Activated effector memory CD4-positive, alpha-beta T cell treated with Interleukin-2 at 50 U/mL for 16 hours (primary cell): Measurements from ENCODE around the gene PLPPR1.
"Not testable (repeated sequence)": the region's sequence is repeated elsewhere in the genome, so short reads cannot be mapped to it uniquely, and the experiment has no call there.

Source experiments
- DNase-seq: peaks from one replicate; pipeline ENCODE4 v3.0.0-alpha.2; 2020

PLPPR1 gene

GRCh38 chr9:101226161-101226560, 197.6 kb downstream of the PLPPR1 start:
- no peak for DNase-seq

- DNase-seq = no peak
Observed at GRCh38 chr9:101226803-101227202, 198.3 kb downstream of the PLPPR1 start.

- DNase-seq = no peak
Observed at GRCh38 chr9:101229606-101230005, 201.1 kb downstream of the PLPPR1 start.

GRCh38 chr9:101232405-101232977, 204.0 kb downstream of the PLPPR1 start:
- no peak for DNase-seq

- no peak for DNase-seq
Observed at GRCh38 chr9:101235105-101235866, 206.8 kb downstream of the PLPPR1 start.

GRCh38 chr9:101242651-101243050, 214.1 kb downstream of the PLPPR1 start:
- DNase-seq = no peak

GRCh38 chr9:101246691-101247090, 218.2 kb downstream of the PLPPR1 start:
- DNase-seq = no peak

GRCh38 chr9:101247297-101247696, 218.8 kb downstream of the PLPPR1 start:
- no peak for DNase-seq

GRCh38 chr9:101254733-101255433, 226.4 kb downstream of the PLPPR1 start:
- DNase-seq = no peak

- no peak for DNase-seq
Observed at GRCh38 chr9:101264727-101265126, 236.2 kb downstream of the PLPPR1 start.

- no peak for DNase-seq
Observed at GRCh38 chr9:101265261-101265660, 236.7 kb downstream of the PLPPR1 start.

GRCh38 chr9:101268426-101268825, 239.9 kb downstream of the PLPPR1 start:
- DNase-seq = no peak

- DNase-seq = no peak
Observed at GRCh38 chr9:101269591-101270283, 241.2 kb downstream of the PLPPR1 start.

- DNase-seq = no peak
Observed at GRCh38 chr9:101270302-101270701, 241.8 kb downstream of the PLPPR1 start.

- DNase-seq = no peak
Observed at GRCh38 chr9:101271102-101271501, 242.6 kb downstream of the PLPPR1 start.

GRCh38 chr9:101274971-101275768, 246.6 kb downstream of the PLPPR1 start:
- DNase-seq = no peak

- no peak for DNase-seq
Observed at GRCh38 chr9:101275769-101276250, 247.3 kb downstream of the PLPPR1 start.

- DNase-seq = not testable (repeated sequence)
Observed at GRCh38 chr9:101291043-101291442, 262.5 kb downstream of the PLPPR1 start.

- no peak for DNase-seq
Observed at GRCh38 chr9:101299901-101300300, 271.4 kb downstream of the PLPPR1 start.

GRCh38 chr9:101307051-101307450, 278.5 kb downstream of the PLPPR1 start:
- no peak for DNase-seq

GRCh38 chr9:101307524-101308213, 279.1 kb downstream of the PLPPR1 start:
- no peak for DNase-seq

- no peak for DNase-seq
Observed at GRCh38 chr9:101309139-101309538, 280.6 kb downstream of the PLPPR1 start.
